ENCODE data around the gene FRAS1. TPM values are rescaled to one million over a fixed set of nuclear protein-coding genes. Genes with fewer than 3 reads are reported as not detected.

The FRAS1 gene
- polyA plus RNA-seq, 1 donor from 2014 or later = 2.8 TPM

DNA sequence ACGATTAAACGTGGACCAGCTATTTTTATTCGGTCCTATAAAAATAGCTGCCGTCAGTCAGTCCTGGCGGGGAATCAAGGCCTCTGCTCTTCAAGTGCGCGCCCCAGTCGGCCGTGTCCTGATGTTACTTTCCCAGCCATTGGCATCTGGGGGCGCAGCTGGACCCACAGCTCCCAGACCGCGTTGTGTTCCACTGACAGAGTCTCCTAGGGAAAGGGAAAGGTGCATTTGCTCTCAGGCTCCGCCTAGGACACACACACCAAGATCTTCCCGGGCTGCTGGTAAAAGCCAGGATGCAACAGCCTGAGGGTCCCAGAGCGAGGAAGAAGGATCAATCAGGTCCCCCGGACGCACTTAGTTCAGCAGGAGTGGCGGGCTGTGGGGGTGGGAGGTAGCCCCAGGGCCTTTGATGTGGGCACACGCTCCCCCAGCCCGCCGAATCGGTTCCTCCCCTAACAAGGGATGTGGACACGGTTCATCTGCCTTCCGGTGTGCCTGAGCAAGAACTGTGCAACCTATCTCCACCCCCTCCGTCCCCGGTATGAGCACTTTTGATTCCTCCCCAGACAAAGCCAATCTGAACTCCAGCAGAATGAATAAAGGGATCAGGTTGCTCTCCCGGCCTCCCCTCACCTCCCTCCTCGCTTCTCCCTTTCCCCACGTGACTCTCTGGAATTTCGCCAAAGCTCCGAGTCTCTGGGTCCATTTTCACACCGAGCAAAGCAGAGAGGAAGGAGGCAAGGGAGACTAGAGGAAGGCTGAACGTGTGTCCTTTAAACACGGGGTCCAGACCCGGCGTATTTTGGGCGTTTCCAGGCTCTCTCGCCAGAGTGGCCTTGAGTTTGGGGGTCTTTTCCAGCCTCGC, 626 bp upstream of the FRAS1 start:
- no peaks in the 10 kb centered on the region for H4K20me1 ChIP-seq (ENCODE audit: insufficient read depth)
- H3K9me3 ChIP-seq (ENCODE audit: low read length) = no peaks in the 10 kb centered on the region
- H3K27ac ChIP-seq (ENCODE audit: low read length) = peak overlapping the region; percentile 45
- TF ChIP-seq, protein P1, sequence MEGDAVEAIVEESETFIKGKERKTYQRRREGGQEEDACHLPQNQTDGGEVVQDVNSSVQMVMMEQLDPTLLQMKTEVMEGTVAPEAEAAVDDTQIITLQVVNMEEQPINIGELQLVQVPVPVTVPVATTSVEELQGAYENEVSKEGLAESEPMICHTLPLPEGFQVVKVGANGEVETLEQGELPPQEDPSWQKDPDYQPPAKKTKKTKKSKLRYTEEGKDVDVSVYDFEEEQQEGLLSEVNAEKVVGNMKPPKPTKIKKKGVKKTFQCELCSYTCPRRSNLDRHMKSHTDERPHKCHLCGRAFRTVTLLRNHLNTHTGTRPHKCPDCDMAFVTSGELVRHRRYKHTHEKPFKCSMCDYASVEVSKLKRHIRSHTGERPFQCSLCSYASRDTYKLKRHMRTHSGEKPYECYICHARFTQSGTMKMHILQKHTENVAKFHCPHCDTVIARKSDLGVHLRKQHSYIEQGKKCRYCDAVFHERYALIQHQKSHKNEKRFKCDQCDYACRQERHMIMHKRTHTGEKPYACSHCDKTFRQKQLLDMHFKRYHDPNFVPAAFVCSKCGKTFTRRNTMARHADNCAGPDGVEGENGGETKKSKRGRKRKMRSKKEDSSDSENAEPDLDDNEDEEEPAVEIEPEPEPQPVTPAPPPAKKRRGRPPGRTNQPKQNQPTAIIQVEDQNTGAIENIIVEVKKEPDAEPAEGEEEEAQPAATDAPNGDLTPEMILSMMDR (IDR thresholded peaks at IDR 0.05; ENCODE audit: poor library complexity, severe bottlenecking) = no peak
- TF ChIP-seq EZH2 (IDR thresholded peaks at IDR 0.05; ENCODE audit: borderline replicate concordance, insufficient read depth, low read length, poor library complexity, severe bottlenecking) (no peak), EP300 (conservative IDR thresholded peaks at IDR 0.05; ENCODE audit: poor library complexity, severe bottlenecking) (no peak), POLR2AphosphoS5 (IDR thresholded peaks at IDR 0.05) (no peak), SMC3 (conservative IDR thresholded peaks at IDR 0.05; ENCODE audit: poor library complexity) (no peak), TAF1 (IDR thresholded peaks at IDR 0.05; ENCODE audit: low read depth) (peak; percentile 4), MXI1 (conservative IDR thresholded peaks at IDR 0.05; ENCODE audit: poor library complexity, severe bottlenecking) (peak; percentile 40), RAD21 (conservative IDR thresholded peaks at IDR 0.05) (no peak)
- TF ChIP-seq, protein P2, sequence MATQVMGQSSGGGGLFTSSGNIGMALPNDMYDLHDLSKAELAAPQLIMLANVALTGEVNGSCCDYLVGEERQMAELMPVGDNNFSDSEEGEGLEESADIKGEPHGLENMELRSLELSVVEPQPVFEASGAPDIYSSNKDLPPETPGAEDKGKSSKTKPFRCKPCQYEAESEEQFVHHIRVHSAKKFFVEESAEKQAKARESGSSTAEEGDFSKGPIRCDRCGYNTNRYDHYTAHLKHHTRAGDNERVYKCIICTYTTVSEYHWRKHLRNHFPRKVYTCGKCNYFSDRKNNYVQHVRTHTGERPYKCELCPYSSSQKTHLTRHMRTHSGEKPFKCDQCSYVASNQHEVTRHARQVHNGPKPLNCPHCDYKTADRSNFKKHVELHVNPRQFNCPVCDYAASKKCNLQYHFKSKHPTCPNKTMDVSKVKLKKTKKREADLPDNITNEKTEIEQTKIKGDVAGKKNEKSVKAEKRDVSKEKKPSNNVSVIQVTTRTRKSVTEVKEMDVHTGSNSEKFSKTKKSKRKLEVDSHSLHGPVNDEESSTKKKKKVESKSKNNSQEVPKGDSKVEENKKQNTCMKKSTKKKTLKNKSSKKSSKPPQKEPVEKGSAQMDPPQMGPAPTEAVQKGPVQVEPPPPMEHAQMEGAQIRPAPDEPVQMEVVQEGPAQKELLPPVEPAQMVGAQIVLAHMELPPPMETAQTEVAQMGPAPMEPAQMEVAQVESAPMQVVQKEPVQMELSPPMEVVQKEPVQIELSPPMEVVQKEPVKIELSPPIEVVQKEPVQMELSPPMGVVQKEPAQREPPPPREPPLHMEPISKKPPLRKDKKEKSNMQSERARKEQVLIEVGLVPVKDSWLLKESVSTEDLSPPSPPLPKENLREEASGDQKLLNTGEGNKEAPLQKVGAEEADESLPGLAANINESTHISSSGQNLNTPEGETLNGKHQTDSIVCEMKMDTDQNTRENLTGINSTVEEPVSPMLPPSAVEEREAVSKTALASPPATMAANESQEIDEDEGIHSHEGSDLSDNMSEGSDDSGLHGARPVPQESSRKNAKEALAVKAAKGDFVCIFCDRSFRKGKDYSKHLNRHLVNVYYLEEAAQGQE (IDR thresholded peaks at IDR 0.05; ENCODE audit: borderline replicate concordance) = no peak
- no peaks in the 10 kb centered on the region for H3K9me2 ChIP-seq (ENCODE audit: insufficient read depth, low read length)
- peak overlapping the region; percentile 77 for H2AFZ ChIP-seq (ENCODE audit: low read depth, low read length)
- peaks cover 4% of the 10 kb centered on the region for H3F3A ChIP-seq (ENCODE audit: insufficient read depth, low read length, poor library complexity, severe bottlenecking)
- H3K4me2 ChIP-seq (ENCODE audit: low read length) = peak overlapping the region; percentile 90
- peaks cover 13% of the 10 kb centered on the region for H3K27me3 ChIP-seq (ENCODE audit: insufficient read depth, low read depth, low read length)
- H3K79me2 ChIP-seq (replicated peaks; ENCODE audit: insufficient read depth, low read length) = no peaks in the 10 kb centered on the region
- H3K36me3 ChIP-seq (ENCODE audit: insufficient read depth, low read length) = no peaks in the 10 kb centered on the region
- H3K9ac ChIP-seq (ENCODE audit: low read length) = peak overlapping the region; percentile 55
- H3K4me3 ChIP-seq (ENCODE audit: low read length) = peak overlapping the region; percentile 86

DNA sequence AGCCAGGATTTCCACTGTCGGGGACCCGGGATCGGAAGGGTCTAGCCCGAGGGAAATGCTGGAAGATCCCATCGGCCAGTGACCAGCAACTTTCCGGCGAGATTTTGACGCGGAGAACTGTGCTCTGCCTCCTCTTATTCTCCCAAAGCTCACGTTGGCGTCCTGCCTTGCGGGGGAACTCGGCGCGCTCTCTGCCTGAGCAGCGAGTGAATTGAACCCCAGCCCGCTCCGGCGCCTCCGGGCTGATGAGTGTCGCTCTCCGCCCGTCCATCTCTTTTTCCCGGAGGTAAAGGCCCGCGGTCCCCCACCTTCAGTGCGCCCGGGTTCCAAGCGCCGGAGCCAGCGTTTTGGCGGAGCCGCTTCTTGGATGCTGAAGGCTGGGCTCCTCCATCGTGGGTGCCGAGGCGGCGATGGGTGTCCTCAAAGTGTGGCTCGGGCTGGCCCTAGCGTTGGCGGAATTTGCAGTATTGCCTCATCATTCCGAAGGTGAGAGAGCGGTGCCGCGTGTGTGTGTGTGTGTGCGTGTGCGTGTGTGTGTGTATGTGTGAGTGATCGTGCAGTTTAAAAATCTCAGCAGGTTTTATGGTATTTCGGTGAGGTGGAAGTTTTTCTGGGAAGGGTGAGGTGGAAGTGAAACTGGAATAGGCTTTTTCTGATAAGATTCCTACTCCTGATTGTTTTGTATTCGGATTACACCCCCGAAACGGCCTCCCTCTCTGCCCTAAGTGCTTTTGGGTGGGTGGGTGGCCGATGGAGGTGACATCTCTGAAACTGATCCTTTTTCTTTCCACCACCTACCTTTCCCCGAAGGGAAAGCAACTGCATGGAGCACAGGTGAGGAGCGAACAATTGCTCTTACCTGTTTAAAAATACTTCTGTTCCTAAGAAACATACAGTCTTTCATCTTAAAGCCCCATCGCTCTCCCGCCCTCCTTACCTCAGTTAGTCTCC, 752 bp downstream of the FRAS1 start:
- no peak for TF ChIP-seq EP300 (conservative IDR thresholded peaks at IDR 0.05; ENCODE audit: poor library complexity, severe bottlenecking)
- peak; percentile 19 for TF ChIP-seq SMC3 (conservative IDR thresholded peaks at IDR 0.05; ENCODE audit: poor library complexity)
- Histone ChIP-seq H3K9me3 (ENCODE audit: low read length) (no peaks in the 10 kb centered on the region), H3K9me2 (ENCODE audit: insufficient read depth, low read length) (no peaks in the 10 kb centered on the region), H3K79me2 (replicated peaks; ENCODE audit: insufficient read depth, low read length) (no peaks in the 10 kb centered on the region), H4K20me1 (ENCODE audit: insufficient read depth) (no peaks in the 10 kb centered on the region), H2AFZ (ENCODE audit: low read depth, low read length) (peak overlapping the region; percentile 37), H3K4me3 (ENCODE audit: low read length) (peak overlapping the region; percentile 86), H3K4me2 (ENCODE audit: low read length) (peak overlapping the region; percentile 90), H3K36me3 (ENCODE audit: insufficient read depth, low read length) (no peaks in the 10 kb centered on the region), H3F3A (ENCODE audit: insufficient read depth, low read length, poor library complexity, severe bottlenecking) (peaks cover 4% of the 10 kb centered on the region), H3K27me3 (ENCODE audit: insufficient read depth, low read depth, low read length) (peaks cover 13% of the 10 kb centered on the region), H3K27ac (ENCODE audit: low read length) (no peak overlapping the region), H3K9ac (ENCODE audit: low read length) (peak overlapping the region; percentile 55)

All from neural cell (in vitro differentiated cells).